Activated effector memory CD4-positive, alpha-beta T cell treated with Interleukin-2 at 50 U/mL for 16 hours (primary cell): Measurements from ENCODE around the gene RPRD1B.

Source experiments
- DNase-seq: peaks from one replicate; pipeline ENCODE4 v3.0.0-alpha.2; 2020

RPRD1B gene

GRCh38 chr20:38125157-38126056 lies 91.9 kb downstream of the RPRD1B start:
- DNase-seq = no peak

GRCh38 chr20:38126146-38126921 lies 92.8 kb downstream of the RPRD1B start:
- DNase-seq = no peak

- no peak for DNase-seq
Observed at GRCh38 chr20:38126932-38127621, 93.5 kb downstream of the RPRD1B start.

GRCh38 chr20:38127920-38128528 lies 94.5 kb downstream of the RPRD1B start:
- no peak for DNase-seq

- DNase-seq = no peak
Observed at GRCh38 chr20:38128691-38129090, 95.1 kb downstream of the RPRD1B start.

GRCh38 chr20:38129248-38129865 lies 95.8 kb downstream of the RPRD1B start:
- DNase-seq = no peak

- no peak for DNase-seq
Observed at GRCh38 chr20:38129893-38130609, 96.5 kb downstream of the RPRD1B start.

GRCh38 chr20:38130687-38131587 lies 97.4 kb downstream of the RPRD1B start:
- no peak for DNase-seq

- no peak for DNase-seq
Observed at GRCh38 chr20:38131588-38132121, 98.1 kb downstream of the RPRD1B start.

- no peak for DNase-seq
Observed at GRCh38 chr20:38132156-38132909, 98.8 kb downstream of the RPRD1B start.

- DNase-seq = no peak
Observed at GRCh38 chr20:38132910-38133501, 99.5 kb downstream of the RPRD1B start.

- DNase-seq = no peak
Observed at GRCh38 chr20:38133680-38134426, 100.3 kb downstream of the RPRD1B start.

- no peak for DNase-seq
Observed at GRCh38 chr20:38134427-38135270, 101.1 kb downstream of the RPRD1B start.

GRCh38 chr20:38135271-38135650 lies 101.7 kb downstream of the RPRD1B start:
- no peak for DNase-seq

- no peak for DNase-seq
Observed at GRCh38 chr20:38135651-38136420, 102.3 kb downstream of the RPRD1B start.

GRCh38 chr20:38136421-38137245 lies 103.1 kb downstream of the RPRD1B start:
- no peak for DNase-seq
